Liver (tissue), 9 donors: ENCODE measurements around the gene DERA. TPM values are rescaled to one million over a fixed set of nuclear protein-coding genes. Genes with fewer than 3 reads are reported as not detected.

Experiments
- DNase-seq: peaks from one replicate; pipeline ENCODE4 v3.0.0-alpha.2; 2017; ENCODE audit warnings: low spot score
- H3K27ac ChIP-seq, 2 donors: one replicate each; pipeline ENCODE4 v1.7.0; 2013; ENCODE audit warnings: inconsistent platforms in 2 of 2, low read length in 2 of 2, control low read depth in 1 of 2, low read depth in 1 of 2, mild to moderate bottlenecking in 1 of 2
- H3K27me3 ChIP-seq, 4 donors: one replicate each; pipeline versions ENCODE4 v1.6.1 to v1.7.0; 2013; ENCODE audit warnings: low read length in 3 of 4, inconsistent platforms in 1 of 4, mild to moderate bottlenecking in 1 of 4, moderate library complexity in 1 of 4; ENCODE audit not compliant: control insufficient read depth in 4 of 4, insufficient read depth in 4 of 4
- H3K36me3 ChIP-seq, 4 donors: one replicate each; pipeline versions ENCODE4 v1.6.1 to v1.7.0; 2013; ENCODE audit warnings: low read length in 3 of 4, mild to moderate bottlenecking in 3 of 4, low read depth in 1 of 4, moderate library complexity in 1 of 4; ENCODE audit not compliant: control insufficient read depth in 4 of 4, insufficient read depth in 3 of 4
- H3K4me1 ChIP-seq, 4 donors: one replicate each; pipeline versions ENCODE4 v1.6.1 to v1.7.0; 2013; ENCODE audit warnings: low read length in 3 of 4, mild to moderate bottlenecking in 3 of 4, moderate library complexity in 1 of 4; ENCODE audit not compliant: control insufficient read depth in 4 of 4, insufficient read depth in 4 of 4
- H3K4me3 ChIP-seq, 3 donors: one replicate each; pipeline versions ENCODE4 v1.6.1 to v1.7.0; 2013; ENCODE audit warnings: low read length in 3 of 3, control low read depth in 1 of 3, low read depth in 1 of 3, mild to moderate bottlenecking in 1 of 3
- H3K9ac ChIP-seq, 2 donors: one replicate each; pipeline ENCODE4 v1.7.0; 2013; ENCODE audit warnings: low read length in 2 of 2, mild to moderate bottlenecking in 2 of 2, moderate library complexity in 2 of 2, control low read depth in 1 of 2, low read depth in 1 of 2
- H3K9me3 ChIP-seq, 4 donors: one replicate each; pipeline versions ENCODE4 v1.6.1 to v1.7.0; 2013; ENCODE audit warnings: low read length in 3 of 4; ENCODE audit not compliant: control insufficient read depth in 4 of 4
- EGR1 ChIP-seq, 2 donors: IDR thresholded peaks; 2 replicates each; pipeline ENCODE4 v1.6.1; 2016 to 2018; ENCODE audit warnings: antibody characterized with exemption in 2 of 2, low read depth in 2 of 2
- FOXA1 ChIP-seq: IDR thresholded peaks from 2 replicates; pipeline ENCODE4 v1.6.1; 2016; ENCODE audit warnings: antibody characterized with exemption
- GABPA ChIP-seq, 2 donors: IDR thresholded peaks in 1 of 2; conservative IDR thresholded peaks in 1 of 2; 2 replicates each; pipeline ENCODE4 v1.6.1; 2016; ENCODE audit warnings: antibody characterized with exemption in 2 of 2, mild to moderate bottlenecking in 1 of 2, moderate library complexity in 1 of 2
- HNF4G ChIP-seq: IDR thresholded peaks from 2 replicates; pipeline ENCODE4 v1.6.1; 2016; ENCODE audit warnings: antibody characterized with exemption
- JUND ChIP-seq, 2 donors: IDR thresholded peaks; 2 replicates each; pipeline ENCODE4 v1.6.1; 2016; ENCODE audit warnings: antibody characterized with exemption in 2 of 2
- NR2F2 ChIP-seq: IDR thresholded peaks from 2 replicates; pipeline ENCODE4 v1.6.1; 2016; ENCODE audit warnings: antibody characterized with exemption
- RAD21 ChIP-seq, 2 donors: IDR thresholded peaks; 2 replicates each; pipeline ENCODE4 v1.6.1; 2016; ENCODE audit warnings: antibody characterized with exemption in 2 of 2, mild to moderate bottlenecking in 2 of 2
- SP1 ChIP-seq: IDR thresholded peaks from 2 replicates; pipeline ENCODE4 v1.6.1; 2018; ENCODE audit warnings: antibody characterized with exemption, mild to moderate bottlenecking
- TAF1 ChIP-seq: conservative IDR thresholded peaks from 2 replicates; pipeline ENCODE4 v1.6.1; 2016; ENCODE audit warnings: antibody characterized with exemption, mild to moderate bottlenecking
- YY1 ChIP-seq: IDR thresholded peaks from 2 replicates; pipeline ENCODE4 v1.6.1; 2016; ENCODE audit warnings: antibody characterized with exemption, mild to moderate bottlenecking
- ZBTB33 ChIP-seq: IDR thresholded peaks from 2 replicates; pipeline ENCODE4 v1.6.1; 2016; ENCODE audit warnings: antibody characterized with exemption
- WGBS: extraction: QIAGEN DNeasy Blood & Tissue Kit; methylation state at CpG from one replicate; pipeline ENCODE4 v1.1.7; 2013; 5-methylcytosine and 5-hydroxymethylcytosine counted together
- polyA plus RNA-seq, 2 donors: library from polyadenylated mRNA; stranded (reverse) in 1 of 2; unstranded in 1 of 2; fragments of 200-250 nt in 1 of 2; fragments of >200 nt in 1 of 2; fragmentation: Nextera tagmentation in 1 of 2; extraction: Ambion mirVana in 1 of 2; gene quantifications; one replicate each; pipeline versions ENCODE4 v1.2.1 to v1.2.3, GENCODE V29; 2013 to 2015
- total RNA-seq, 2 donors: library from RNA; depleted of rRNA; stranded (reverse); fragments of >200 nt; gene quantifications; one replicate each; pipeline ENCODE4 v1.2.3, GENCODE V29; 2014
- TF ChIP-seq, protein P1 (sequence below): IDR thresholded peaks from 2 replicates; pipeline ENCODE4 v1.6.1; 2016; ENCODE audit warnings: antibody characterized with exemption
- TF ChIP-seq, protein P2 (sequence below): IDR thresholded peaks from 2 replicates; pipeline ENCODE4 v1.6.1; 2016; ENCODE audit warnings: antibody characterized with exemption, mild to moderate bottlenecking
- TF ChIP-seq, protein P3 (sequence below): fragments of 150-350 bp; IDR thresholded peaks from 2 replicates; pipeline ENCODE4 v1.5.1; 2017; ENCODE audit warnings: improper control_type of control experiment, low read depth, low read length; ENCODE audit not compliant: missing input control
- TF ChIP-seq, protein P4 (sequence below): IDR thresholded peaks from 2 replicates; pipeline ENCODE4 v1.6.1; 2016; ENCODE audit warnings: antibody characterized with exemption
- donor health status: healthy.
- donor health status: healthy.
- donor health status: healthy.
- donor health status: healthy.
- donor health status: healthy.

Gene DERA
- total and polyA plus RNA-seq, 4 donors = 32.9 to 65.2 (median 52.4) TPM

- DNase-seq = no peak
- Histone ChIP-seq H3K27ac (peak overlapping the region in 1 of 2 donors; percentile 8), H3K4me1 (peaks cover 3 to 26% (median 24%) of the 10 kb centered on the region in 4 donors), H3K36me3 (peaks cover 0 to 3% (median 1%) of the 10 kb centered on the region in 4 donors), H3K4me3 (no peak overlapping the region), H3K27me3 (no peaks in the 10 kb centered on the region), H3K9me3 (no peaks in the 10 kb centered on the region), H3K9ac (no peak overlapping the region)
- 62% methylated on average over 5 of the region's 5 CpGs for WGBS
- TF ChIP-seq, protein P1, sequence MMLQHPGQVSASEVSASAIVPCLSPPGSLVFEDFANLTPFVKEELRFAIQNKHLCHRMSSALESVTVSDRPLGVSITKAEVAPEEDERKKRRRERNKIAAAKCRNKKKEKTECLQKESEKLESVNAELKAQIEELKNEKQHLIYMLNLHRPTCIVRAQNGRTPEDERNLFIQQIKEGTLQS = no peak
- TF ChIP-seq, protein P2, sequence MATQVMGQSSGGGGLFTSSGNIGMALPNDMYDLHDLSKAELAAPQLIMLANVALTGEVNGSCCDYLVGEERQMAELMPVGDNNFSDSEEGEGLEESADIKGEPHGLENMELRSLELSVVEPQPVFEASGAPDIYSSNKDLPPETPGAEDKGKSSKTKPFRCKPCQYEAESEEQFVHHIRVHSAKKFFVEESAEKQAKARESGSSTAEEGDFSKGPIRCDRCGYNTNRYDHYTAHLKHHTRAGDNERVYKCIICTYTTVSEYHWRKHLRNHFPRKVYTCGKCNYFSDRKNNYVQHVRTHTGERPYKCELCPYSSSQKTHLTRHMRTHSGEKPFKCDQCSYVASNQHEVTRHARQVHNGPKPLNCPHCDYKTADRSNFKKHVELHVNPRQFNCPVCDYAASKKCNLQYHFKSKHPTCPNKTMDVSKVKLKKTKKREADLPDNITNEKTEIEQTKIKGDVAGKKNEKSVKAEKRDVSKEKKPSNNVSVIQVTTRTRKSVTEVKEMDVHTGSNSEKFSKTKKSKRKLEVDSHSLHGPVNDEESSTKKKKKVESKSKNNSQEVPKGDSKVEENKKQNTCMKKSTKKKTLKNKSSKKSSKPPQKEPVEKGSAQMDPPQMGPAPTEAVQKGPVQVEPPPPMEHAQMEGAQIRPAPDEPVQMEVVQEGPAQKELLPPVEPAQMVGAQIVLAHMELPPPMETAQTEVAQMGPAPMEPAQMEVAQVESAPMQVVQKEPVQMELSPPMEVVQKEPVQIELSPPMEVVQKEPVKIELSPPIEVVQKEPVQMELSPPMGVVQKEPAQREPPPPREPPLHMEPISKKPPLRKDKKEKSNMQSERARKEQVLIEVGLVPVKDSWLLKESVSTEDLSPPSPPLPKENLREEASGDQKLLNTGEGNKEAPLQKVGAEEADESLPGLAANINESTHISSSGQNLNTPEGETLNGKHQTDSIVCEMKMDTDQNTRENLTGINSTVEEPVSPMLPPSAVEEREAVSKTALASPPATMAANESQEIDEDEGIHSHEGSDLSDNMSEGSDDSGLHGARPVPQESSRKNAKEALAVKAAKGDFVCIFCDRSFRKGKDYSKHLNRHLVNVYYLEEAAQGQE = no peak
- TF ChIP-seq ZBTB33 = no peak
Measured at GRCh38 chr12:15982071-15982470, 70.9 kb downstream of the DERA start.

DNA sequence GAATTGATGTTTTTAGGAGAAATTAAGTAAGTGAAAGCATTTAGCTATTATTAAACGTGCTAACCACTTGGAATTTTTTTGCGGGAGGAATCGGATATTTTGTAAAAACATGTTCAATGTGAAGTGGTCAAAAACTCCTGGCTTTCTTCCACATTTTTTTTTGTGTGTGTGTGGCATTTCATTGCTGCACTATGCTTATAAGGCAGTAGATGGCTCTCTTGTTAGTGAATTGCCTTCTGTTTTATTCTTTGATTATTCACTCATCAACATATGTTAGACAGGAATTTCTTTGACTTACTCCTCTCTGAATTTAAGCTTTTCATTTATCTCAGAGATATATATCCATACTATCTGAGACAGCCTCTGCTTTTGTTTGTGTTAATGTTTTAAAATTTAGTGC, 71.3 kb downstream of the DERA start:
- Histone ChIP-seq H3K9me3 (no peaks in the 10 kb centered on the region), H3K36me3 (no peaks in the 10 kb centered on the region), H3K27ac (no peak overlapping the region), H3K4me1 (peaks cover 3 to 29% (median 26%) of the 10 kb centered on the region in 4 donors), H3K9ac (no peak overlapping the region), H3K27me3 (no peaks in the 10 kb centered on the region), H3K4me3 (no peak overlapping the region)
- TF ChIP-seq NR2F2 (no peak), RAD21 (IDR thresholded peaks at IDR 0.05) (peak; percentile 83 to 85), HNF4G (no peak)
- TF ChIP-seq, protein P3, sequence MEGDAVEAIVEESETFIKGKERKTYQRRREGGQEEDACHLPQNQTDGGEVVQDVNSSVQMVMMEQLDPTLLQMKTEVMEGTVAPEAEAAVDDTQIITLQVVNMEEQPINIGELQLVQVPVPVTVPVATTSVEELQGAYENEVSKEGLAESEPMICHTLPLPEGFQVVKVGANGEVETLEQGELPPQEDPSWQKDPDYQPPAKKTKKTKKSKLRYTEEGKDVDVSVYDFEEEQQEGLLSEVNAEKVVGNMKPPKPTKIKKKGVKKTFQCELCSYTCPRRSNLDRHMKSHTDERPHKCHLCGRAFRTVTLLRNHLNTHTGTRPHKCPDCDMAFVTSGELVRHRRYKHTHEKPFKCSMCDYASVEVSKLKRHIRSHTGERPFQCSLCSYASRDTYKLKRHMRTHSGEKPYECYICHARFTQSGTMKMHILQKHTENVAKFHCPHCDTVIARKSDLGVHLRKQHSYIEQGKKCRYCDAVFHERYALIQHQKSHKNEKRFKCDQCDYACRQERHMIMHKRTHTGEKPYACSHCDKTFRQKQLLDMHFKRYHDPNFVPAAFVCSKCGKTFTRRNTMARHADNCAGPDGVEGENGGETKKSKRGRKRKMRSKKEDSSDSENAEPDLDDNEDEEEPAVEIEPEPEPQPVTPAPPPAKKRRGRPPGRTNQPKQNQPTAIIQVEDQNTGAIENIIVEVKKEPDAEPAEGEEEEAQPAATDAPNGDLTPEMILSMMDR = peak; percentile 63
- WGBS = 49% methylated on average over 3 of the region's 3 CpGs
- DNase-seq = no peak

DNA sequence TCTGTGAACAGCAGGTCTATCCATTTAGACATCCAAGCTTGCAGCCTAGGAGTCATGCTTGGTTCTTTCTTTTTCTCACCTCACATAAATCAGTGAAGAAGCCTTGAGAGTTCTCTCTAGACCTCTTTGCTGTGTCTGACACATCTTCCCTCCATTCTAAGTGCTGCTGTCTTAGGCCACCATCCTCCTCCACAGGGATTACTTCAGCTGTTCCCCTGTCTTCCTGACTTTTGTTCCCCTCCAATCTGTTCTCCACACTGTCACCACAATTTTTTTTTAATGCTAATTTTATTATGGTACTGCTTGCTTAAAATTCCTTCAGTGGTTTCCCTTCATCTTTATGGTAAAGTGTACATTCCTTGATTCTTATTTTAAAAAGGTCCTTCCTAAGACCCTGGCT, 71.8 kb downstream of the DERA start:
- no peak overlapping the region for H3K9ac ChIP-seq
- DNase-seq = no peak
- H3K9me3 ChIP-seq = no peaks in the 10 kb centered on the region
- no peak overlapping the region for H3K27ac ChIP-seq
- H3K4me3 ChIP-seq = no peak overlapping the region
- no peak for TF ChIP-seq RAD21 (IDR thresholded peaks at IDR 0.05)
- no peak for TF ChIP-seq TAF1
- TF ChIP-seq GABPA (IDR thresholded peaks at IDR 0.05 in 1 of 2, conservative IDR thresholded peaks at IDR 0.05 in 1 of 2) = no peak
- TF ChIP-seq, protein P4, sequence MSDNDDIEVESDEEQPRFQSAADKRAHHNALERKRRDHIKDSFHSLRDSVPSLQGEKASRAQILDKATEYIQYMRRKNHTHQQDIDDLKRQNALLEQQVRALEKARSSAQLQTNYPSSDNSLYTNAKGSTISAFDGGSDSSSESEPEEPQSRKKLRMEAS = no peak
- TF ChIP-seq JUND (IDR thresholded peaks at IDR 0.05) = no peak
- no peak for TF ChIP-seq FOXA1
- no peak for TF ChIP-seq YY1
- no peak for TF ChIP-seq SP1
- no peak for TF ChIP-seq ZBTB33
- no peak for TF ChIP-seq EGR1 (IDR thresholded peaks at IDR 0.05; ENCODE audit: low read depth in 2 of 2)
- TF ChIP-seq, protein P1 = no peak
- no peaks in the 10 kb centered on the region for H3K36me3 ChIP-seq
- H3K27me3 ChIP-seq = no peaks in the 10 kb centered on the region
- peaks cover 3 to 34% (median 29%) of the 10 kb centered on the region in 4 donors for H3K4me1 ChIP-seq
